GM10266 (cell line): ENCODE data around the gene TBC1D22A.

ENCODE experiments used
- DNase-seq: peaks from one replicate; pipeline ENCODE4 v3.0.0; 2012; ENCODE audit errors: extremely low spot score
- TF ChIP-seq, protein P1 (sequence below): IDR thresholded peaks from 2 replicates; pipeline ENCODE4 v1.5.1; 2012; ENCODE audit warnings: mild to moderate bottlenecking, low read depth; ENCODE audit not compliant: control insufficient read depth, insufficient read depth; ENCODE audit errors: missing control alignments

TBC1D22A gene

GRCh38 chr22:47218671-47219070 lies 456.2 kb downstream of the TBC1D22A start:
- TF ChIP-seq, protein P1, sequence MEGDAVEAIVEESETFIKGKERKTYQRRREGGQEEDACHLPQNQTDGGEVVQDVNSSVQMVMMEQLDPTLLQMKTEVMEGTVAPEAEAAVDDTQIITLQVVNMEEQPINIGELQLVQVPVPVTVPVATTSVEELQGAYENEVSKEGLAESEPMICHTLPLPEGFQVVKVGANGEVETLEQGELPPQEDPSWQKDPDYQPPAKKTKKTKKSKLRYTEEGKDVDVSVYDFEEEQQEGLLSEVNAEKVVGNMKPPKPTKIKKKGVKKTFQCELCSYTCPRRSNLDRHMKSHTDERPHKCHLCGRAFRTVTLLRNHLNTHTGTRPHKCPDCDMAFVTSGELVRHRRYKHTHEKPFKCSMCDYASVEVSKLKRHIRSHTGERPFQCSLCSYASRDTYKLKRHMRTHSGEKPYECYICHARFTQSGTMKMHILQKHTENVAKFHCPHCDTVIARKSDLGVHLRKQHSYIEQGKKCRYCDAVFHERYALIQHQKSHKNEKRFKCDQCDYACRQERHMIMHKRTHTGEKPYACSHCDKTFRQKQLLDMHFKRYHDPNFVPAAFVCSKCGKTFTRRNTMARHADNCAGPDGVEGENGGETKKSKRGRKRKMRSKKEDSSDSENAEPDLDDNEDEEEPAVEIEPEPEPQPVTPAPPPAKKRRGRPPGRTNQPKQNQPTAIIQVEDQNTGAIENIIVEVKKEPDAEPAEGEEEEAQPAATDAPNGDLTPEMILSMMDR, result no peak
- DNase-seq, result no peak

GRCh38 chr22:47219789-47220188 lies 457.3 kb downstream of the TBC1D22A start:
- no peak for DNase-seq
- TF ChIP-seq, protein P1, result no peak

DNA sequence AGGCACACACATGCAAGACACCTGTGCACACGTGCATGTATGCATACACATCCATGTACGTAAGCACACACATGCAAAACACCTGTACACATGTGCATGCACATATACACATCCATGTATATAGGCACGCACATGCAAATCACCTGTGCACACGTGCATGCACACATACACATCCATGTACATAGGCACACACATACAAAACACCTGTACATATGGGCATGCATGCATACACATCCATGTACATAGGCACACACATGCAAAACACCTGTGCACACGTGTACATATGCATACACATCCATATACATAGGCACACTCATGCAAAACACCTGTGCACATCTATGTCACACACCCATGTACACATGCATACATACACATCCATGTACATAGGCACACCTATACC lies 458.3 kb downstream of the TBC1D22A start:
- TF ChIP-seq, protein P1, result no peak

GRCh38 chr22:47221840-47222615 lies 459.6 kb downstream of the TBC1D22A start:
- no peak for DNase-seq
- TF ChIP-seq, protein P1, result no peak

More for the DNA sequence above, 458.3 kb downstream of the TBC1D22A start:
- DNase-seq, result no peak
